RWPE2 (cell line): Measurements from ENCODE around the gene TRAPPC5.

Experiments used
- ATAC-seq: fragments of 200-7000 bp; cut with Tn5 transposase; 3 replicates; pipeline ENCODE4 v1.9.1; 2021; ENCODE audit warnings: low read depth
- DNase-seq: peaks from one replicate; pipeline ENCODE4 v3.0.0-alpha.2; 2020; ENCODE audit warnings: low spot score
- H3K27ac ChIP-seq: fragments of 450-650 bp; 2 replicates; pipeline ENCODE4 v1.5.1; 2017; ENCODE audit warnings: mild to moderate bottlenecking; ENCODE audit not compliant: poor library complexity, severe bottlenecking
- H3K27me3 ChIP-seq: fragments of 250-450 bp; sonication (Bioruptor Pico); 2 replicates; pipeline ENCODE4 v1.5.1; 2021; ENCODE audit warnings: mild to moderate bottlenecking, moderate library complexity; ENCODE audit not compliant: insufficient read depth, poor library complexity, severe bottlenecking
- H3K36me3 ChIP-seq: fragments of 250-450 bp; sonication (Bioruptor Pico); 2 replicates; pipeline ENCODE4 v1.5.1; 2020; ENCODE audit warnings: low read depth, mild to moderate bottlenecking, moderate library complexity
- H3K4me1 ChIP-seq: fragments of 250-450 bp; sonication (Bioruptor Pico); 2 replicates; pipeline ENCODE4 v1.5.1; 2021; ENCODE audit warnings: mild to moderate bottlenecking, moderate library complexity; ENCODE audit not compliant: insufficient read depth, poor library complexity, severe bottlenecking
- H3K4me3 ChIP-seq: fragments of 250-450 bp; sonication (Bioruptor Pico); 2 replicates; pipeline ENCODE4 v1.5.1; 2021; ENCODE audit warnings: mild to moderate bottlenecking, moderate library complexity; ENCODE audit not compliant: severe bottlenecking
- H3K9me3 ChIP-seq: fragments of 250-450 bp; sonication (Bioruptor Pico); 2 replicates; pipeline ENCODE4 v1.5.1; 2021; ENCODE audit warnings: mild to moderate bottlenecking, moderate library complexity; ENCODE audit not compliant: severe bottlenecking
- TF ChIP-seq, protein P1 (sequence below): fragments of 450-650 bp; IDR thresholded peaks from one replicate; pipeline ENCODE4 v1.5.1; 2017; ENCODE audit warnings: mild to moderate bottlenecking, moderate library complexity; ENCODE audit not compliant: poor library complexity, severe bottlenecking

TRAPPC5 gene

DNA sequence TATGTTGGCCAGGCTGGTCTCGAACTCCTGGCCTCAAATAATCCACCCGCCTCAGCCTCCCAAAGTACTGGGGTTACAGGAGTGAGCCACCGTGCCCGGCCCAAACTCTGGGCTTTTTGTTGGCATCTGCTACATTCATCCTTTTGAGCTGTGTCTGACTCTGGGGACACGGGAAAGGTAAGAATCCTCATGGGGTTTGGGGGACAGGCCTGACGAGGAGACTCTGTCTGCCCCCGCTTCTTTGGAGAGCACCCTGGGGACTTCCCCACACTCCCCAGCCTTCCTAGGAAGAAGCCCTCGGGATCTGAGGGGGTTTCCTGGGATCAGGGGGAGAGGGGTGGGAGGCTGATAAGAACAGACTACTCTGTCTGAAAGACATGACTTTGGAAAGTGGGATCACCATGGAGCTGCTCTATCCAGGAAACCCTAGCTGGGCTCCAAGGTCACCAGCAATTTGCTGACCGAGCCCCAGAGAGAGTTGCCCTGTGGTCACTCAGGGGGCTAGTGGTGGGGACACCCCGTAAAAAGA lies 29.4 kb downstream of the TRAPPC5 start:
- no peak for DNase-seq
- Histone ChIP-seq H3K4me3 (no peak overlapping the region), H3K9me3 (no peaks in the 10 kb centered on the region), H3K27ac (no peak overlapping the region), H3K4me1 (no peaks in the 10 kb centered on the region), H3K36me3 (no peaks in the 10 kb centered on the region), H3K27me3 (no peaks in the 10 kb centered on the region)
- ATAC-seq: no peak
- TF ChIP-seq, protein P1, sequence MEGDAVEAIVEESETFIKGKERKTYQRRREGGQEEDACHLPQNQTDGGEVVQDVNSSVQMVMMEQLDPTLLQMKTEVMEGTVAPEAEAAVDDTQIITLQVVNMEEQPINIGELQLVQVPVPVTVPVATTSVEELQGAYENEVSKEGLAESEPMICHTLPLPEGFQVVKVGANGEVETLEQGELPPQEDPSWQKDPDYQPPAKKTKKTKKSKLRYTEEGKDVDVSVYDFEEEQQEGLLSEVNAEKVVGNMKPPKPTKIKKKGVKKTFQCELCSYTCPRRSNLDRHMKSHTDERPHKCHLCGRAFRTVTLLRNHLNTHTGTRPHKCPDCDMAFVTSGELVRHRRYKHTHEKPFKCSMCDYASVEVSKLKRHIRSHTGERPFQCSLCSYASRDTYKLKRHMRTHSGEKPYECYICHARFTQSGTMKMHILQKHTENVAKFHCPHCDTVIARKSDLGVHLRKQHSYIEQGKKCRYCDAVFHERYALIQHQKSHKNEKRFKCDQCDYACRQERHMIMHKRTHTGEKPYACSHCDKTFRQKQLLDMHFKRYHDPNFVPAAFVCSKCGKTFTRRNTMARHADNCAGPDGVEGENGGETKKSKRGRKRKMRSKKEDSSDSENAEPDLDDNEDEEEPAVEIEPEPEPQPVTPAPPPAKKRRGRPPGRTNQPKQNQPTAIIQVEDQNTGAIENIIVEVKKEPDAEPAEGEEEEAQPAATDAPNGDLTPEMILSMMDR: no peak

DNA sequence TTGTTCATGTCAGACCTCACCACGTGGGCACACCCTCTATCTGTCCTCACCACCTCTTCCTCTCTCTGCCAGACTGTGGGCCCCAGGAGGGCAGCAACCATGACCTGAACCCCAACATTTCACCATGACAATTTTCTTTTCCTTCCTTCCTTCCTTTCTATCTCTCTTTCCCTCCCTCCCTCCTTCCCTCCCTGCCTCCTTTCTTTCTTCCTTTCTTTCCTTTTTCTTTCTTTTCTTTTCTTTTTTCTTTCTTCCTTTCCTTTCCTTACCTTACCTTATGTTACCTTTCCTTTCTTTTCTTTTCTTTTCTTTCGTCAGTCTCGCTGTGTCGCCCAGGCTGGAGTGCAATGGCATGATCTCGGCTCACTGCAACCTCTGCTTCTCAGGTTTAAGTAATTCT lies 30.0 kb downstream of the TRAPPC5 start:
- no peak overlapping the region for H3K4me3 ChIP-seq
- TF ChIP-seq, protein P1: no peak
- no peaks in the 10 kb centered on the region for H3K4me1 ChIP-seq
- DNase-seq (no peak), ATAC-seq (no peak)
- H3K9me3 ChIP-seq: no peaks in the 10 kb centered on the region
- no peak overlapping the region for H3K27ac ChIP-seq
- no peaks in the 10 kb centered on the region for H3K36me3 ChIP-seq
- no peaks in the 10 kb centered on the region for H3K27me3 ChIP-seq

DNA sequence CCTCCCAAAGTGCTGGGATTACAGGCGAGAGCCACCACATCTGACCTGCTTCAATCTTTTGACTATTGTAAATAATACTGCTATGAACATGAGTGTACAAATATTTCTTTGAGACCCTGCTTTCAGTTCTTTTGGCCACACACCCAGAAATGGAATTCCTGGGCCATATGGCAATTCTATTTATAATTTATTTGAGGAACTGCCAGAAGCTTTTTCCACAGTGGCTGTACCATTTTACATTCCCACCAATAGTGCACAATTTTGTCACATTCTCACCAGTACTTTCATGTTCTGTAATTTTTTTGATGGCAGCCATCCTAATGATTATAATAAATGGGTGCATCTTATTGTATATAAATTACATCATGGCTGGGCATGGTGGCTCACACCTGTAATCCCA lies 35.0 kb downstream of the TRAPPC5 start:
- H3K36me3 ChIP-seq: no peaks in the 10 kb centered on the region
- no peak for ATAC-seq
- no peak for DNase-seq
- H3K27me3 ChIP-seq: no peaks in the 10 kb centered on the region
- no peak overlapping the region for H3K4me3 ChIP-seq
- no peaks in the 10 kb centered on the region for H3K9me3 ChIP-seq
- TF ChIP-seq, protein P1: no peak
- no peak overlapping the region for H3K27ac ChIP-seq
- H3K4me1 ChIP-seq: no peaks in the 10 kb centered on the region

DNA sequence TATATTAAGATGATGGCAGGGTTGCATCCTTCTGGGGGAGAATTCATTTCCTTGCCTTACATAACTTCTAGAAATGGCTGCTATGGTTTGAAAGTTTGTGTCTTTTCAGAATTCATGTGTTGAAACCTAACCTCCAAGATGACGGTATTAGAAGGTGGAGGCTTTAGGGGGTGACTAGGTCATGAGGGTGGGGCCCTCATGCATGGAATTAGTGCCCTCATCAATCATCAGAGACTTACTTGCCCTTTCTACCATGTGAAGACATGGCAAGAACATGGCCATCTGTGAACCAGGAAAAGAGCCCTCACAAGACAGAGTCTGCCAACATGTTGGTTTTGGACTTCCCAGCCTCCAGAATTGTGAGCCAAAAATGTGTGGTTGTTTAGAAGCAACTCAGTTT lies 36.1 kb downstream of the TRAPPC5 start:
- DNase-seq (no peak), ATAC-seq (no peak)
- Histone ChIP-seq H3K27me3 (no peaks in the 10 kb centered on the region), H3K4me1 (no peaks in the 10 kb centered on the region), H3K4me3 (no peak overlapping the region), H3K9me3 (no peaks in the 10 kb centered on the region), H3K36me3 (no peaks in the 10 kb centered on the region), H3K27ac (no peak overlapping the region)
- TF ChIP-seq, protein P1: no peak

DNA sequence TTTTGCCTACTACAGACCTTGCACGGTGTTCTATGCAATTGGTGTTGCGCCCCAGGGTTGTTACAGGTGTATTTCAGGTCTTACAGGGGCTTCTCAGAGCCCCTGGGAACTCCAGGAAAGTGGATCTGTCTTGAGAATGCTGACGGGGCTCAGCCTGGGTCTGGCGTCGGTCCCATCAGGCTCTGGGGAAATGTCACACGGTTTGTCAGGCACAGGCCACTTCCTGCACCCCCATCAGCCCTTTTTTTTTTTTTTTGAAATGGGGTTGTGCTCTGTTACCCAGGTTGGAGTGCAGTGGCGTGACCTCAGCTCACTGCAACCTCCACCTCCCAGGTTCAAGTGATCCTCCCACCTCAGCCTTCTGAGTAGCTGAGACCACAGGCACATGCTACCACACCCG lies 38.0 kb downstream of the TRAPPC5 start:
- TF ChIP-seq, protein P1: no peak
- no peak for DNase-seq
- Histone ChIP-seq H3K27me3 (no peaks in the 10 kb centered on the region), H3K36me3 (no peaks in the 10 kb centered on the region), H3K4me1 (no peaks in the 10 kb centered on the region), H3K9me3 (no peaks in the 10 kb centered on the region), H3K4me3 (no peak overlapping the region), H3K27ac (no peak overlapping the region)
- no peak for ATAC-seq
